OCI-LY1 (cell line): ENCODE measurements around the gene COL23A1.

Experiments used
- EZH2 ChIP-seq: fragments of 200-600 bp; sonication (generic), shearing (Covaris generic); IDR thresholded peaks from 2 replicates; pipeline ENCODE4 v1.8.0; 2017; ENCODE audit warnings: borderline replicate concordance, mixed run types, mild to moderate bottlenecking, antibody characterized with exemption, low read length, moderate library complexity, mixed read lengths
- TF ChIP-seq, protein P1 (sequence below): fragments of 200-600 bp; sonication (generic), shearing (Covaris generic); IDR thresholded peaks from 2 replicates; pipeline ENCODE4 v1.5.1; 2017; ENCODE audit warnings: mild to moderate bottlenecking, antibody characterized with exemption, low read length, moderate library complexity, mixed read lengths

GRCh38 chr5:178519804-178520203 is 70.4 kb downstream of the COL23A1 start:
- TF ChIP-seq, protein P1, sequence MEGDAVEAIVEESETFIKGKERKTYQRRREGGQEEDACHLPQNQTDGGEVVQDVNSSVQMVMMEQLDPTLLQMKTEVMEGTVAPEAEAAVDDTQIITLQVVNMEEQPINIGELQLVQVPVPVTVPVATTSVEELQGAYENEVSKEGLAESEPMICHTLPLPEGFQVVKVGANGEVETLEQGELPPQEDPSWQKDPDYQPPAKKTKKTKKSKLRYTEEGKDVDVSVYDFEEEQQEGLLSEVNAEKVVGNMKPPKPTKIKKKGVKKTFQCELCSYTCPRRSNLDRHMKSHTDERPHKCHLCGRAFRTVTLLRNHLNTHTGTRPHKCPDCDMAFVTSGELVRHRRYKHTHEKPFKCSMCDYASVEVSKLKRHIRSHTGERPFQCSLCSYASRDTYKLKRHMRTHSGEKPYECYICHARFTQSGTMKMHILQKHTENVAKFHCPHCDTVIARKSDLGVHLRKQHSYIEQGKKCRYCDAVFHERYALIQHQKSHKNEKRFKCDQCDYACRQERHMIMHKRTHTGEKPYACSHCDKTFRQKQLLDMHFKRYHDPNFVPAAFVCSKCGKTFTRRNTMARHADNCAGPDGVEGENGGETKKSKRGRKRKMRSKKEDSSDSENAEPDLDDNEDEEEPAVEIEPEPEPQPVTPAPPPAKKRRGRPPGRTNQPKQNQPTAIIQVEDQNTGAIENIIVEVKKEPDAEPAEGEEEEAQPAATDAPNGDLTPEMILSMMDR: no peak
- no peak for TF ChIP-seq EZH2
